ENCODE results near the gene DLGAP1. TPM values are rescaled to one million over a fixed set of nuclear protein-coding genes. Genes with fewer than 3 reads are reported as not detected.
A peak's percentile ranks its signal among the peaks of the same experiment; 100 is the strongest.

Gene DLGAP1
- total and polyA plus RNA-seq, 2 of the 13 experiments (the other 11 are each of a cell fraction or from before 2014, with no cell fraction given), result 0.01 TPM; not detected in 1

DNA sequence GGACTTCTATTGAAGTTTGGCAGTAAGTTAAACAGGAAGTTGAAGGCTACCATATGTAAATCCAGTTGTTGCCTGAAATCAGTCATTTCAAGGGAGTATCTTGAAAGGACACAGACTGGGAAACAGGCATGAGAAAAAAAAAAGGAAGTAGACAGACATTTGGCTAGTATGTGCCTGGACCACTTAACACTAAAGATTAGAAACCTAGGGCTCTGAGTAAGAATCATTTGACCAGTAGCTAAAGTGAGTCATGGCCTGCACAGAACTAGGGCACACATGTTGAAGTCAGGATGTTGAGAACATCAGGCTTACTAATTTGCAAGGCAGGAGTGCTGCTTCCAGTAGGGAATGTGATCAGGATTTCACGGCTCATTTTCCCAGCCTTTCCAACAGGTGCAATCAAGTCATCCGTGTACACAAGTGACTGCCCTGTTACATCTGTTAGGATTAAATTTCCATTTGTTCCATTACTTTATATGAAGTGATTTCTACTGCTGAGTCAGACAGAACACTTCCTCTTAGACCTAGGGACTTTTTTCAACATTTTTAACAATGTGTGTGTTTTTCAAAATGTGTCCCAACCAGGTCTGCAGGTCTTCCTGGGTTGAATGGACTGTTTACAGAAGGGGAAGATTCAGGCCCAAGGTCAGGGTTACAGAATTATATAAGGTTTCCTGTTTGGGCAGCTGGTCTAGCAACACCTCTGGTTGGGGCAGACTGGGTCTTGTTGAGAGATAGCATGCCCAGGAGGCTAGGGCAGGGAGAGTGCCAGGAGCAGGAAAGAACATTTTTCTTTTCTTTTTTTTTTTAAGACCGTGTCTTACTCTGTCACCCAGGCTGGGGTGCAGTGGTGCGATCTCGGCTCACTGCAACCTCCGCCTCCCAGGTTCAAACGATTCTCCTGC is 859.5 kb downstream of the DLGAP1 start (continued):
- TF ChIP-seq NCOR1 (IDR thresholded peaks at IDR 0.05; ENCODE audit: borderline replicate concordance, low read length) (peak; percentile 76), CC2D1A (CRISPR knock-in tag; IDR thresholded peaks at IDR 0.05) (0 out of 2 replicates have a peak, but pooled peaks have one; percentile 71), RFXAP (CRISPR knock-in tag; IDR thresholded peaks at IDR 0.05; ENCODE audit: borderline replicate concordance) (no peak), ZNF329 (CRISPR knock-in tag; IDR thresholded peaks at IDR 0.05; ENCODE audit: low read depth) (0 out of 2 replicates have a peak, but pooled peaks have one; percentile 34), HMG20A (CRISPR knock-in tag; IDR thresholded peaks at IDR 0.05; ENCODE audit: borderline replicate concordance) (peak; percentile 82; the same call in 1 of the 2 replicates), YEATS4 (CRISPR knock-in tag; IDR thresholded peaks at IDR 0.05; ENCODE audit: borderline replicate concordance) (0 out of 2 replicates have a peak, but pooled peaks have one; percentile 23), ZNF3 (CRISPR knock-in tag; IDR thresholded peaks at IDR 0.05) (0 out of 2 replicates have a peak, but pooled peaks have one; percentile 17), MAFF (IDR thresholded peaks at IDR 0.05; ENCODE audit: low read depth, low read length) (peak; percentile 47), ASH2L (IDR thresholded peaks at IDR 0.05; ENCODE audit: insufficient read length, low read depth, low read length) (no peak), LCORL (IDR thresholded peaks at IDR 0.05) (no peak), LCORL (CRISPR knock-in tag; IDR thresholded peaks at IDR 0.05) (peak; percentile 86), CREB1 (IDR thresholded peaks at IDR 0.05) (no peak), CREB1 (CRISPR knock-in tag; IDR thresholded peaks at IDR 0.05) (peak; percentile 59), KMT2B (CRISPR knock-in tag; IDR thresholded peaks at IDR 0.05) (no peak), ZBTB42 (CRISPR knock-in tag; IDR thresholded peaks at IDR 0.05) (no peak), ZNF331 (CRISPR knock-in tag; IDR thresholded peaks at IDR 0.05) (peak; percentile 60), ZNF180 (CRISPR knock-in tag; IDR thresholded peaks at IDR 0.05; ENCODE audit: borderline replicate concordance, low read depth) (no peak), NPAS2 (CRISPR knock-in tag; IDR thresholded peaks at IDR 0.05; ENCODE audit: borderline replicate concordance) (no peak), FOXK1 (CRISPR knock-in tag; IDR thresholded peaks at IDR 0.05; ENCODE audit: borderline replicate concordance, low read depth) (peak; percentile 94), ZNF558 (CRISPR knock-in tag; IDR thresholded peaks at IDR 0.05; ENCODE audit: borderline replicate concordance) (no peak), EEA1 (CRISPR knock-in tag; IDR thresholded peaks at IDR 0.05; ENCODE audit: borderline replicate concordance) (no peak), ZNF496 (CRISPR knock-in tag; IDR thresholded peaks at IDR 0.05; ENCODE audit: insufficient replicate concordance) (no peak), ZNF432 (CRISPR knock-in tag; IDR thresholded peaks at IDR 0.05; ENCODE audit: borderline replicate concordance) (no peak)
- TF ChIP-seq, protein P1, sequence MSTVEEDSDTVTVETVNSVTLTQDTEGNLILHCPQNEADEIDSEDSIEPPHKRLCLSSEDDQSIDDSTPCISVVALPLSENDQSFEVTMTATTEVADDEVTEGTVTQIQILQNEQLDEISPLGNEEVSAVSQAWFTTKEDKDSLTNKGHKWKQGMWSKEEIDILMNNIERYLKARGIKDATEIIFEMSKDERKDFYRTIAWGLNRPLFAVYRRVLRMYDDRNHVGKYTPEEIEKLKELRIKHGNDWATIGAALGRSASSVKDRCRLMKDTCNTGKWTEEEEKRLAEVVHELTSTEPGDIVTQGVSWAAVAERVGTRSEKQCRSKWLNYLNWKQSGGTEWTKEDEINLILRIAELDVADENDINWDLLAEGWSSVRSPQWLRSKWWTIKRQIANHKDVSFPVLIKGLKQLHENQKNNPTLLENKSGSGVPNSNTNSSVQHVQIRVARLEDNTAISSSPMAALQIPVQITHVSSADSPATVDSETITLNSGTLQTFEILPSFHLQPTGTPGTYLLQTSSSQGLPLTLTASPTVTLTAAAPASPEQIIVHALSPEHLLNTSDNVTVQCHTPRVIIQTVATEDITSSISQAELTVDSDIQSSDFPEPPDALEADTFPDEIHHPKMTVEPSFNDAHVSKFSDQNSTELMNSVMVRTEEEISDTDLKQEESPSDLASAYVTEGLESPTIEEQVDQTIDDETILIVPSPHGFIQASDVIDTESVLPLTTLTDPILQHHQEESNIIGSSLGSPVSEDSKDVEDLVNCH (CRISPR knock-in tag; IDR thresholded peaks at IDR 0.05), result no peak
- TF ChIP-seq, protein P2, sequence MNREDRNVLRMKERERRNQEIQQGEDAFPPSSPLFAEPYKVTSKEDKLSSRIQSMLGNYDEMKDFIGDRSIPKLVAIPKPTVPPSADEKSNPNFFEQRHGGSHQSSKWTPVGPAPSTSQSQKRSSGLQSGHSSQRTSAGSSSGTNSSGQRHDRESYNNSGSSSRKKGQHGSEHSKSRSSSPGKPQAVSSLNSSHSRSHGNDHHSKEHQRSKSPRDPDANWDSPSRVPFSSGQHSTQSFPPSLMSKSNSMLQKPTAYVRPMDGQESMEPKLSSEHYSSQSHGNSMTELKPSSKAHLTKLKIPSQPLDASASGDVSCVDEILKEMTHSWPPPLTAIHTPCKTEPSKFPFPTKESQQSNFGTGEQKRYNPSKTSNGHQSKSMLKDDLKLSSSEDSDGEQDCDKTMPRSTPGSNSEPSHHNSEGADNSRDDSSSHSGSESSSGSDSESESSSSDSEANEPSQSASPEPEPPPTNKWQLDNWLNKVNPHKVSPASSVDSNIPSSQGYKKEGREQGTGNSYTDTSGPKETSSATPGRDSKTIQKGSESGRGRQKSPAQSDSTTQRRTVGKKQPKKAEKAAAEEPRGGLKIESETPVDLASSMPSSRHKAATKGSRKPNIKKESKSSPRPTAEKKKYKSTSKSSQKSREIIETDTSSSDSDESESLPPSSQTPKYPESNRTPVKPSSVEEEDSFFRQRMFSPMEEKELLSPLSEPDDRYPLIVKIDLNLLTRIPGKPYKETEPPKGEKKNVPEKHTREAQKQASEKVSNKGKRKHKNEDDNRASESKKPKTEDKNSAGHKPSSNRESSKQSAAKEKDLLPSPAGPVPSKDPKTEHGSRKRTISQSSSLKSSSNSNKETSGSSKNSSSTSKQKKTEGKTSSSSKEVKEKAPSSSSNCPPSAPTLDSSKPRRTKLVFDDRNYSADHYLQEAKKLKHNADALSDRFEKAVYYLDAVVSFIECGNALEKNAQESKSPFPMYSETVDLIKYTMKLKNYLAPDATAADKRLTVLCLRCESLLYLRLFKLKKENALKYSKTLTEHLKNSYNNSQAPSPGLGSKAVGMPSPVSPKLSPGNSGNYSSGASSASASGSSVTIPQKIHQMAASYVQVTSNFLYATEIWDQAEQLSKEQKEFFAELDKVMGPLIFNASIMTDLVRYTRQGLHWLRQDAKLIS (CRISPR knock-in tag; IDR thresholded peaks at IDR 0.05), result peak; percentile 88; the same call in 1 of the 2 replicates

All from HepG2 (cell line).